HG02763 (cell line): ENCODE results near the gene DISC1.
"Not testable (repeated sequence)": the region's sequence is repeated elsewhere in the genome, so short reads cannot be mapped to it uniquely, and the experiment has no call there.

ENCODE experiments used
- ATAC-seq: cut with Tn5 transposase; IDR thresholded peaks from one replicate; pipeline ENCODE4 v1.9.1; 2021; ENCODE audit warnings: mild to moderate bottlenecking, moderate library complexity; ENCODE audit not compliant: unreplicated experiment

The DISC1 gene

GRCh38 chr1:231763456-231763855, 136.9 kb downstream of the DISC1 start:
- no peak for ATAC-seq

- ATAC-seq, result not testable (repeated sequence)
These were observed 139.2 kb downstream of the DISC1 start for GRCh38 chr1:231765825-231766224.

- no peak for ATAC-seq
These were observed 140.9 kb downstream of the DISC1 start for GRCh38 chr1:231767471-231767870.

DNA sequence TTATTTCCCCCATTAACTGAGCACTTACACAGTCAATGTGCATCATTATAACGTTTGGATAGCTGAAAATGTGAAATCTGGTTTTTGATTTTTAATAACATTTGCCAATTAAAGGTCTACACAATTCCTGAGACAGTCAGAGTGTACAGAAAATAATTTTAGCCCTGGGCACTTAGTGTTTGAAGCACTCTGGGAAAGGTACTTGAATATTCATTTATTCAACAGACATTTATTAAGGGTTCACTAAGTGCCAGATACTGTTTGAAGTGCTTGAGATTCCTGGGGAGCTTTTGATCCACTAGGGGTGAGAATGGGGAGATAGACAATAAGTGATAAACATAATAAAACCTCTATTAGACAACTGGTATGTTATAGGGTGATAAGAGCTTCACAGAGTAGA, 141.8 kb downstream of the DISC1 start:
- ATAC-seq, result no peak

GRCh38 chr1:231770506-231771175, 144.1 kb downstream of the DISC1 start:
- ATAC-seq, result no peak

- no peak for ATAC-seq
These were observed 148.2 kb downstream of the DISC1 start for GRCh38 chr1:231774719-231775335.

DNA sequence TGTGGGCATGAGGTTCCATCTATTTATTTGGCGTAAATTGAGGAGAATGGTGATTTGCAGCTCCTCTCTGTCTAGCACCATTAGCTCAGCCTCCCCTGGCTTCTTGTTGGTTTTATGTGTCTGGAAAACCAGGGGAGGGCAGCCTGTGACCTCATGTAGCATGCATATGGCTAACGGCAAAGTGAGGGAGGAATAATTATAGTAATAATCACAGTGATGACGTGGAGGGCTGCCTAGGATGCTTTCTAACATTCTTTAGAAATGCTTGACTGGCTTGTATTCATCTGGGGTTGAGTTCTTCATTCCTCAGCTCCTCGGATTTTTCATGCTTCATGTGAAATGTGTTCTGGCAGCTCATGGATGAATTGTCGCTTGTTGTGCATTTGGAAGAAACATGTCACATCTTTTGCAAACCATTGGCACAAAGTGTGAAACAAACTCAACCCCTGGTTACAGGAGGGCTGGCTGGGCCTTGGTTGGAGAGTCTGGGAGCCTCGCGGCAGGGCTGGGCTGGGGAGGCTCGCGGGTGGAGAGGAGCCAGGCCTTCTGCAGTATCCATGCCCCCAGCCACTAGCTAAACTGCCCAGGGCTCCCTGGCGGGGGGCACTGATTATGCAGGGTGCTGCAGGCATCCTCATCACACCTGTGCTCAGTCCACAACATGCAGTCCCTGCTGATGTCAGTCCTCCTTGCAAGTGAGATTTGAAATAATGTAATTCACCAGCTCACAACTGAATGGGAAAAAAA, 149.6 kb downstream of the DISC1 start:
- ATAC-seq, result no peak

DNA sequence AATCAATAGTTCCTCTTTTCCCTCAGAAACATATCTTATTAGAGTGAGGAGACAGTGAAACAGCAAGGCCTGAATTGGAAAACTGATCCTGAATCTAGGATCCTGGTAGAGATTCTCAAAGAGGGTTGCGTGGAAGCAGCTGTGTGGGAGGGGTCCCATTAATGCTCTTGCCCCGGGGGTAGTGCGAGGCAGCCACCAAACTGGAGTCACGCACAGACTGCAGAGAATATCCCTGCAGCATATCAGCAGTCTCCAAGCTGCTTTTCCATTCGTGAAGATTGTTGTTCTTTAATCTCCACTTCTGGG, 150.1 kb downstream of the DISC1 start:
- ATAC-seq, result no peak

DNA sequence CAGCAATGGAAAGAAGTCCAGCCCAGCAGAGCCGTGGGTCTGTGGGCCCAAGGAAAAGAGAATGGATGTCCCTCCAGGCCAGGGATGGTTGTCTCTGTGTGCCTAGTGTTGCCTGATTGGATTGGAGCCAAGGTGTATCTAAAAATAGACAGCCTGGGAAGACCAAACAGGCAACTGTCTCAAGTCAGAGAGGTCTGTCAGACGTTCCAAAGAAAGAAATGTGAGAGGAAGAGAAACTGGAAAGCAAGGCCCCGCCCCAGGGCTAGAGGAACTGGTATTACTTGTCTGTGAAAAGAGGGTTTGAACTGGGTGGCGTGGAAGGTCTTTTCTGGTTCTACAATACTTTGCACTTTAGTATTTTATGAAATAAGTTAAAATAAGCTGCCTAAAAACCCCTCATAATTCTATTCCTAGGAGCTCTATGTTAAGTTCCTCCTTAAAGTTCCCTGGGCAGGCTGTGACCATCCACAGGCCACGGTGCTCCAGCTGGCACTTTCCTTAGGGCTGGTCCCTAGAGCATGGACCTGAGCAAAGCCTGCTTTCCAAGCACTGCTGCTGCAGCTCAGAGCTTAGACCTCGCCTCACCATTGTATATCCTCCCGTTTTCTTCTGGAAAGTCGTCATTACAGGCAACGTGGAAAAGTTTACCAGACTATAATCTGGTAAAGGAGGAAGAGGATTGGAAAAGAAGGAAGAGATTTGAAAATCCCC, 151.6 kb downstream of the DISC1 start:
- no peak for ATAC-seq

DNA sequence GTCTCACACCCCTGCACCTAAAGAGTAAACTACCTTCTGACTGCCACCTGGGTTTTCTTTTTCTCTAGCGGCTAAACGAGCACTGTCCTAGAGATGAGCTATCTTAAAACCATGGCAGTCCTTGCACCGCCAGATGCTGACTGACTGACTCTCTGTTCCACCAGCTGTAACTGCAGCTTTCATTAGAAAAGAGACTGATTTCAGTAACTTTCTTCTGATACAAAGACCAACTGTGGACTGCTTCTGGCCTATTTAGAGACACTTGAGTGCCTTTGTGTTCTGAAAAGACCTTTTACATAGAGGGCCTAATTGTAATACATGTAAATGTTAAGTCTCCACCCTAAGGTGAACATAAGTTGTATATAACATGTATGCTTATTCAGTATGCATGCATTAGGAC, 152.5 kb downstream of the DISC1 start:
- ATAC-seq, result no peak

DNA sequence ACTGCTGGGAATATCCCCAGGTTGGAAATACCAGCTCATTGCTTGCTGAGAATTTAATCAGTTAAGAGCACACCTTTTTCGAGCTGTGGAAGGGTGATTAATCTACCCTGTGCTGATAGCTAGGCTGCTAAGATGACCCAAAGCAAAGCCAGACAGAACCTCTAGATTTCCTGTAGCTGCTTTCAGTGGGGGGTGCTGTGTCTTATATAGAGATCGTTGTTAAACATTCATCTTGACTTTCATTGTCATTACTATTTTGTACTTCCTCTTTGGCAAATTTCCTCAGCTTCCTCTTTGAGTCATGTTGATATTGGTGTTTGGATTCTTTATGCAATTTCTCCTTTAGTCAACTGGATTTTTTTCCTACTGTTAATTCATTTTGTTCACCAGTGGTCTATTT, 155.3 kb downstream of the DISC1 start:
- ATAC-seq, result no peak

DNA sequence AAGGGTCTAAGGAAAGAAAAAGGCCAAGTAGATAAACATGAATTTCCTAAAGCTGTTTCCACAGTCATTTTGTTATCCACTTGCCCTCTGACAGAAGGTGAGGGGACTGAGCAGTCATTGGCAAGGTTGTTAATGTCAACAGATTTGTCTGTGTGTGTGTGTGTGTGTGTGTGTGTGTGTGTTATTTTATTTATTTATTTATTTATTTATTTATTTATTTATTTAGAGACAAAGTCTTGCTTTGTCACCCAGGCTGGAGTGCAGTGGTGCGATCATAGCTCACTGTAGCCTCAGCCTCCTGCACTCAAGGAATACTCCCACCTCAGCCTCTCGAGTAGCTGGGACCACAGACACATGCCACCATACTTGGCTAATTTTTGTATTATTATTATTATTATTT, 158.5 kb downstream of the DISC1 start:
- not testable (repeated sequence) for ATAC-seq

GRCh38 chr1:231786126-231786525, 159.5 kb downstream of the DISC1 start:
- no peak for ATAC-seq

GRCh38 chr1:231792634-231793033, 166.0 kb downstream of the DISC1 start:
- no peak for ATAC-seq

GRCh38 chr1:231793893-231794292, 167.3 kb downstream of the DISC1 start:
- ATAC-seq, result no peak

- ATAC-seq, result no peak
These were observed 169.6 kb downstream of the DISC1 start for GRCh38 chr1:231796141-231796540.

DNA sequence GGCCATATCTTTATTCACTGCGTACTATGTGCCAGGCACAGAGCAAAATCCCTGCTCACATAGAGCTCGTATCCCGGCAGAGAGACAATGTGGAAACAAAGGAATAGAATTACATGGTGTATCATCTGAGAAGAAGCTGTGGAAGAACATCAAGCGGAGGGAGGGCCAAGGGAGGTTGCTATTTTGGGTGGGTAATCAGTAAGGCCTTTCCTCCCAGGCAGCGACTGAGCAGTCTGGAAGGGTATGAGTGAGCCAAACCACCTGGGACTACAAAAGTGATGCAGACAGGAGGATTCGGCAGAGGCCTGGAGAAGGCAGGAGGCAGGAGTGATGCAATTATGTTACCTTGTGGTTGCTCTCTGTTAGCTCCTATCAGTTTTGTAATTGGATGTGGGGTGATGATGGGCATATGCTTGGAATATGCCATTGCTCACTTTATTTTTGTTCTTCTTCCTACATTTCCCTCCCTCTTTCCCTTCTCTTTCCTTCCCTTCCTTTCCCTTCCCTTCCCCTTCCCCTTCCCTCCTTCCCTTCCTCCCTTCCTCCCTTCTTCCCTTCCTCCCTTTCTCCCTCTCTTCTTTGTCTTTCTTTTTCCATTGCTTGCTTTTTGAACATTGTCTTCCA, 172.9 kb downstream of the DISC1 start:
- no peak for ATAC-seq

DNA sequence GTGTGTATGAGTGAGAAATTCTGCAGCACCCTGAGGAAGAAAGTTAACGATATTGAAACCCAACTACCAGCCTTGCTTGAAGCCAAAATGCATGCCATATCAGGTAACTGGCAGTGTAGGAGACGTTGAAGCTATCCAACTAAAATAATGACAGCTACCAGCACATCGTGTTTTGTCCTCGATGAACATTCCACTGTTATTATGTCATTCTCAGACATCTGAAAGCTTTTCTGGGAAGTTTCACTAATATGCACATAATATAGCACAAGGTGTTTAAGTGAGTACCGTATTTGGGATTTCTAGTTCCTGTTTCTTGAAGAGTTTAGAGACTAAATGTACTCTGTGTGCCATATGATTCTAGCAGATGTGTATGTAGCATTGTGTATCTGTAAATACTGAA, 173.5 kb downstream of the DISC1 start:
- ATAC-seq, result no peak

DNA sequence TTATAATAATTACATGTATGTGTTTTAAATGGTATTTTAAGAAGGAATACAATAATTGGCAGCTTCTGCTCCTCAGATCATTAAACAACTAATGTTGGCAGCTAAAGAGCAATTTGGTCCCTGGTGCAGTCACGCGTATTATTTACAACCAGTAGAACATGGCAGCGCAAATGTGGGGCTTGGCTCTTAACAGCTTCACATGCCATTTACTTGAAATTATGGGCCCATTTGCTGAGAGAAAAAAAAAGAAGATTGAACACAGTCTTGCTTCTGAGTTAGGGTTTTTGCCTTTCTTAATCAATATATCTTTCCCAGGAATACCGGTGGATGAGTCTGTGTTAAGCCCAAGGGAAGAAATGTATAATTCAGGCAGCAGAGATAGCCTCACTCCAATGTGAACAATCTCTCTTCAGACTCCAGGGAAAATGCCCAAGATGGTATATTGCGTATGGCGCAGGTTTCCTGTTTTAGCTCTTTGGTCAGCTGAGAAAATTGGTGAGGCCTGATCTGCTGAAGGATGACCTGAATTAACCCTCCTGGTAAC, 174.5 kb downstream of the DISC1 start:
- ATAC-seq, result no peak

DNA sequence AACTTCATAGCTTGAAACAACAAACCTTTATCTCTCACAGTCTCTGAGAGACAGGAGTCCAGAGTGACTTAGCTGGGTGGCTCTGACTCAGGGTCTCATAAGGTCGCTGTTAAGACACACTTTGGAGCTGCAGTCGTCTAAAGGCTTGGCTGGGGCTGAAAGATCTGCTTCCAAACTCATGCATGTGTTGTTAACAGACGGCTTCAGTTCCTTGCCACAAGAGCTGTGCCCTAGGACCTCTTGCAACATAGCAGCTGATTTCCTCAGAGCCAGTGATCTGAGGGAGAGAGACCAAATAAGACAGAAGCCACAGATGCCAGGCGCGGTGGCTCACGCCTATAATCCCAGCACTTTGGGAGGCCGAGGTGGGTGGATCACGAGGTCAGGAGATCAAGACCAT, 176.8 kb downstream of the DISC1 start:
- ATAC-seq, result no peak
